HepG2 (cell line): ENCODE data around the gene ZNF467. TPM values are rescaled to one million over a fixed set of nuclear protein-coding genes. Genes with fewer than 3 reads are reported as not detected.
A peak's percentile ranks its signal among the peaks of the same experiment; 100 is the strongest.

Experiments used
- ATAC-seq: fragments of 200-7000 bp; cut with Tn5 transposase; 3 replicates; pipeline ENCODE4 v1.9.1; 2020; ENCODE audit warnings: mild to moderate bottlenecking, moderate library complexity
- BruUV-seq: library from RNA; stranded (reverse); fragments of 400-500 nt; replicated peaks from 2 replicates; lab custom pipeline; 2021; lab: Mats Ljungman, UMichigan
- CTCF ChIA-PET: fragments of 300-600 bp; formaldehyde crosslinking; extraction: SDS; loops from one replicate; lab custom pipeline; 2021; ENCODE audit warnings: low total read pairs, inconsistent platforms, low intra/inter-chr PET ratio; lab: Yijun Ruan, JAX
- POLR2A ChIA-PET: fragments of 350-600 bp; sonication (Branson Sonifier 250); formaldehyde crosslinking; loops from one replicate; lab custom pipeline; 2020; ENCODE audit warnings: antibody characterized with exemption, inconsistent platforms; lab: Yijun Ruan, JAX
- DNase-seq: peaks from one replicate; pipeline ENCODE4 v3.0.0-alpha.2; 2015; ENCODE audit warnings: low spot score
- FAIRE-seq: peaks from 3 replicates; lab custom pipeline; 2011; peaks lifted over from hg19 to GRCh38; lab: Jason Lieb, UNC
- H2AFZ ChIP-seq: one replicate; pipeline ENCODE4 v1.6.1; 2011; ENCODE audit warnings: low read length, inconsistent platforms
- H3K27ac ChIP-seq: fragments of 300-600 bp; 3 replicates; pipeline ENCODE4 v1.8.0; 2011; ENCODE audit warnings: mixed run types, mild to moderate bottlenecking, mixed read lengths, low read length, inconsistent platforms; ENCODE audit not compliant: insufficient read depth; ENCODE audit errors: extremely low read length
- H3K27me3 ChIP-seq, 2 experiments: fragments of 200-600 bp in 1 of 2; 2 replicates in 1 of 2; 3 replicates in 1 of 2; pipeline versions ENCODE4 v1.6.0 to v1.8.0; 2011; ENCODE audit warnings: low read length in 2 of 2, mild to moderate bottlenecking in 2 of 2, moderate library complexity in 2 of 2, inconsistent platforms in 1 of 2; ENCODE audit not compliant: insufficient read depth in 2 of 2, control insufficient read depth in 1 of 2
- H3K36me3 ChIP-seq, 2 experiments: fragments of 200-600 bp in 1 of 2; replicated peaks in 1 of 2; 2 replicates in 1 of 2; 3 replicates in 1 of 2; pipeline versions ENCODE4 v1.5.1 to v1.8.0; 2011; ENCODE audit warnings: low read length in 2 of 2, inconsistent platforms in 1 of 2; ENCODE audit not compliant: insufficient read depth in 2 of 2, control insufficient read depth in 1 of 2
- H3K4me1 ChIP-seq: 2 replicates; pipeline ENCODE4 v1.5.1; 2012; ENCODE audit warnings: low read length, inconsistent platforms; ENCODE audit not compliant: insufficient read depth
- H3K4me2 ChIP-seq: 2 replicates; pipeline ENCODE4 v1.6.0; 2011; ENCODE audit warnings: low read depth, low read length, inconsistent platforms
- H3K4me3 ChIP-seq, 3 experiments: fragments of 200-600 bp in 1 of 3; sonication (generic), shearing (Covaris generic) in 1 of 3; replicated peaks in 1 of 3; 2 replicates each; pipeline ENCODE4 v1.5.1; 2011 to 2016; ENCODE audit warnings: low read length in 3 of 3, inconsistent platforms in 2 of 3, low read depth in 2 of 3, mild to moderate bottlenecking in 2 of 3, control low read depth in 1 of 3, mixed read lengths in 1 of 3; ENCODE audit not compliant: insufficient read depth in 1 of 3
- H3K79me2 ChIP-seq: one replicate; pipeline ENCODE4 v1.6.1; 2011; ENCODE audit warnings: low read length, inconsistent platforms; ENCODE audit not compliant: insufficient read depth
- H3K9ac ChIP-seq: 2 replicates; pipeline ENCODE4 v1.6.0; 2011; ENCODE audit warnings: mild to moderate bottlenecking, low read depth, low read length, inconsistent platforms; ENCODE audit not compliant: insufficient read depth
- H3K9me3 ChIP-seq: 2 replicates; pipeline ENCODE4 v1.5.1; 2012; ENCODE audit warnings: mild to moderate bottlenecking, low read length
- H4K20me1 ChIP-seq: 2 replicates; pipeline ENCODE4 v1.6.0; 2011; ENCODE audit warnings: inconsistent platforms, mild to moderate bottlenecking, low read length, moderate library complexity; ENCODE audit not compliant: insufficient read depth
- CBFB ChIP-seq: sonication (generic); formaldehyde crosslinking; IDR thresholded peaks from 2 replicates; pipeline ENCODE4 v1.4.0; 2020; ENCODE audit warnings: missing genetic modification reagents
- CEBPB ChIP-seq: IDR thresholded peaks from 2 replicates; pipeline ENCODE4 v1.6.1; 2011; ENCODE audit warnings: low read depth, low read length, improper control_type of control experiment, borderline replicate concordance
- CEBPG ChIP-seq: IDR thresholded peaks from 2 replicates; pipeline ENCODE4 v1.6.1; 2016
- CREB1 ChIP-seq, 2 experiments: fragments of 450-650 bp in 1 of 2; IDR thresholded peaks; 2 replicates each; pipeline ENCODE4 v1.6.1; 2016 to 2017; ENCODE audit warnings: control low read depth in 1 of 2, mild to moderate bottlenecking in 1 of 2, missing compliant biosample characterization in 1 of 2, missing genetic modification characterization in 1 of 2
- CTCF ChIP-seq: sonication (generic); formaldehyde crosslinking; IDR thresholded peaks from 2 replicates; pipeline ENCODE4 v1.5.0; 2020; ENCODE audit warnings: mild to moderate bottlenecking, missing genetic modification reagents, moderate library complexity
- HDAC2 ChIP-seq: sonication (generic); formaldehyde crosslinking; IDR thresholded peaks from 2 replicates; pipeline ENCODE4 v1.4.0; 2020; ENCODE audit warnings: missing genetic modification reagents
- KDM2A ChIP-seq: sonication (generic); formaldehyde crosslinking; IDR thresholded peaks from 2 replicates; pipeline ENCODE4 v1.4.0; 2020; ENCODE audit warnings: low read depth, missing genetic modification reagents, borderline replicate concordance
- RAD21 ChIP-seq: fragments of 450-650 bp; formaldehyde crosslinking; IDR thresholded peaks from 2 replicates; pipeline ENCODE4 v1.5.0; 2020; ENCODE audit warnings: mild to moderate bottlenecking
- RARA ChIP-seq: IDR thresholded peaks from 2 replicates; pipeline ENCODE4 v1.6.1; 2016; ENCODE audit warnings: missing genetic modification reagents, missing compliant biosample characterization
- SMC3 ChIP-seq: IDR thresholded peaks from 2 replicates; pipeline ENCODE4 v1.6.1; 2011; ENCODE audit warnings: low read length, improper control_type of control experiment
- STAG1 ChIP-seq: sonication (generic); formaldehyde crosslinking; IDR thresholded peaks from 2 replicates; pipeline ENCODE4 v1.4.0; 2020; ENCODE audit warnings: missing genetic modification reagents
- TGIF2 ChIP-seq: IDR thresholded peaks from 2 replicates; pipeline ENCODE4 v1.6.1; 2016; ENCODE audit warnings: control low read depth, missing compliant biosample characterization
- XRCC5 ChIP-seq: fragments of 200-400 bp; formaldehyde crosslinking; optimal IDR thresholded peaks from 2 replicates; pipeline ENCODE3; 2017; ENCODE audit warnings: mild to moderate bottlenecking, low read length
- ZNF503 ChIP-seq: sonication (generic); formaldehyde crosslinking; IDR thresholded peaks from 2 replicates; pipeline ENCODE4 v1.4.0; 2020; ENCODE audit warnings: missing genetic modification reagents
- ZNF510 ChIP-seq: sonication (generic); formaldehyde crosslinking; IDR thresholded peaks from 2 replicates; pipeline ENCODE4 v1.4.0; 2020; ENCODE audit warnings: low read depth, mild to moderate bottlenecking, missing genetic modification reagents
- ZNF747 ChIP-seq: sonication (generic); formaldehyde crosslinking; IDR thresholded peaks from 2 replicates; pipeline ENCODE4 v1.8.1; 2023; ENCODE audit warnings: missing genetic modification reagents, mild to moderate bottlenecking, borderline replicate concordance
- WGBS: methylation state at CpG from one replicate; pipeline ENCODE4 v1.1.6; 2017; ENCODE audit warnings: low lambda C conversion rate; 5-methylcytosine and 5-hydroxymethylcytosine counted together
- in situ Hi-C: cut with HindIII; loops from 2 replicates; pipeline ENCODE4 v1.10.0; 2017; ENCODE audit warnings: low pct_unique_long_range_greater_than_20kb; ENCODE audit not compliant: extremely low pct_ligation_motif_present
- intact Hi-C: fragments of 100-400 bp; cut with micrococcal nuclease; formaldehyde crosslinking; loops from one replicate; pipeline ENCODE4 v1.10.0; 2022; ENCODE audit not compliant: unreplicated experiment
- polyA plus RNA-seq, 8 experiments: library from polyadenylated mRNA; depleted of rRNA in 3 of 8; stranded (reverse) in 7 of 8; unstranded in 1 of 8; fragments of >200 nt; fragmentation: Illumina TruSeq in 4 of 8; extraction: Trizol in 4 of 8; gene quantifications; 2 replicates each; pipeline versions ENCODE4 v1.2.1 to v1.2.3, GENCODE V29; 2011 to 2016; ENCODE audit warnings: low read depth in 4 of 8, missing spikeins in 1 of 8, mixed read lengths in 1 of 8; ENCODE audit not compliant: insufficient read depth in 1 of 8
- total RNA-seq, 5 experiments: library from RNA; depleted of rRNA; stranded (reverse); fragments of >200 nt; fragmentation: Illumina TruSeq; extraction: Trizol; gene quantifications; 2 replicates each; pipeline ENCODE4 v1.2.3, GENCODE V29; 2016; ENCODE audit warnings: low read depth in 1 of 5

The ZNF467 gene
- total and polyA plus RNA-seq, 2 of the 13 experiments (the other 11 are each of a cell fraction or from before 2014, with no cell fraction given), result 0.03 TPM; not detected in 1

GRCh38 chr7:149753375-149754233 is 19.8 kb downstream of the ZNF467 start:
- no peaks in the 10 kb centered on the region for H3K9me3 ChIP-seq
- no peaks in the 10 kb centered on the region for H3K36me3 ChIP-seq
- no TSS peak for BruUV-seq
- ATAC-seq, result peak; percentile 89
- H3K4me1 ChIP-seq, result peaks cover 1% of the 10 kb centered on the region; the same call in 1 of the 2 replicates
- no peak overlapping the region for H3K27ac ChIP-seq
- H3K79me2 ChIP-seq, result no peaks in the 10 kb centered on the region
- peak; percentile 77 for FAIRE-seq
- no peak overlapping the region for H3K4me2 ChIP-seq
- ChIA-PET CTCF (interaction anchor here (1.5 kb wide), 1 partner anchor 91 kb away, joined by 11 read pairs; no protein-coding TSS in a partner anchor), POLR2A (no interaction called here)
- DNase-seq, result peak; percentile 35
- no peaks in the 10 kb centered on the region for H4K20me1 ChIP-seq
- H2AFZ ChIP-seq, result no peak overlapping the region
- no peak overlapping the region for H3K9ac ChIP-seq
- no peak overlapping the region for H3K4me3 ChIP-seq
- 8% methylated on average over 16 of the region's 20 CpGs for WGBS
- in situ Hi-C loops, result loop anchor here (5.0 kb wide), 1 partner anchor 91 kb away; no protein-coding TSS in a partner anchor
- intact Hi-C loops, result loop anchor here (1.0 kb wide), 2 partner anchors 47 to 91 kb away; no protein-coding TSS in a partner anchor
- peaks cover 2 to 10% of the 10 kb centered on the region in 2 experiments; a peak in 2 of 5 replicates for H3K27me3 ChIP-seq
- TF ChIP-seq CBFB (no peak), ZNF747 (CRISPR knock-in tag) (no peak), CEBPG (CRISPR knock-in tag) (0 out of 2 replicates have a peak, but pooled peaks have one; percentile 4), CREB1 (IDR thresholded peaks at IDR 0.05) (no peak), CREB1 (CRISPR knock-in tag; IDR thresholded peaks at IDR 0.05) (peak; percentile 22; the same call in 1 of the 2 replicates), TGIF2 (CRISPR knock-in tag) (0 out of 2 replicates have a peak, but pooled peaks have one; percentile 29), XRCC5 (peak; percentile 66), CTCF (peak; percentile 81), CEBPB (peak; percentile 51; the same call in 1 of the 2 replicates), RARA (CRISPR knock-in tag) (peak; percentile 39), SMC3 (peak; percentile 64; the same call in 1 of the 2 replicates), RAD21 (0 out of 2 replicates have a peak, but pooled peaks have one; percentile 8), HDAC2 (CRISPR knock-in tag) (0 out of 2 replicates have a peak, but pooled peaks have one; percentile 18), ZNF510 (CRISPR knock-in tag) (no peak), KDM2A (CRISPR knock-in tag) (0 out of 2 replicates have a peak, but pooled peaks have one; percentile 40), STAG1 (CRISPR knock-in tag) (peak; percentile 73), ZNF503 (CRISPR knock-in tag) (no peak)
- TF ChIP-seq, all 625 proteins: peak for 12
